A673 (cell line): ENCODE measurements around the gene SUN1. TPM values are rescaled to one million over a fixed set of nuclear protein-coding genes. Genes with fewer than 3 reads are reported as not detected.

Experiments used
- BruUV-seq: library from RNA; stranded (reverse); fragments of 400-500 nt; replicated peaks from 2 replicates; lab custom pipeline; 2021; lab: Mats Ljungman, UMichigan
- CTCF ChIA-PET: fragments of 300-600 bp; sonication (Branson Sonifier 250); formaldehyde crosslinking; loops from one replicate; lab custom pipeline; 2022; ENCODE audit warnings: antibody characterized with exemption; lab: Charles Lee
- POLR2A ChIA-PET: fragments of 300-600 bp; sonication (Branson Sonifier 250); formaldehyde crosslinking; loops from one replicate; lab custom pipeline; 2022; ENCODE audit warnings: antibody characterized with exemption; ENCODE audit not compliant: low non-redundant PET; lab: Charles Lee
- DNase-seq: peaks from one replicate; pipeline ENCODE4 v3.0.0-alpha.2; 2015; ENCODE audit warnings: low spot score
- H3K27ac ChIP-seq: fragments of 200-600 bp; sonication (generic); 2 replicates; pipeline ENCODE4 v1.5.1; 2016; ENCODE audit warnings: mixed run types, low read depth, mild to moderate bottlenecking, mixed read lengths, antibody characterized with exemption, low read length; ENCODE audit not compliant: poor library complexity, severe bottlenecking
- H3K27me3 ChIP-seq: fragments of 200-600 bp; sonication (generic); replicated peaks from 2 replicates; pipeline ENCODE4 v1.6.1; 2017; ENCODE audit warnings: mixed run types, low read depth, mild to moderate bottlenecking, mixed read lengths, antibody characterized with exemption, low read length; ENCODE audit not compliant: insufficient read depth, poor library complexity
- H3K36me3 ChIP-seq: fragments of 200-600 bp; sonication (generic); 2 replicates; pipeline ENCODE4 v1.6.1; 2016; ENCODE audit warnings: mixed run types, mild to moderate bottlenecking, mixed read lengths, antibody characterized with exemption, low read length; ENCODE audit not compliant: insufficient read depth, poor library complexity, severe bottlenecking
- H3K4me1 ChIP-seq: fragments of 200-600 bp; sonication (generic); 2 replicates; pipeline ENCODE4 v1.6.1; 2017; ENCODE audit warnings: mixed run types, mild to moderate bottlenecking, mixed read lengths, antibody characterized with exemption, low read length; ENCODE audit not compliant: insufficient read depth, poor library complexity, severe bottlenecking
- H3K4me3 ChIP-seq: fragments of 200-600 bp; sonication (generic); 2 replicates; pipeline ENCODE4 v1.5.1; 2016; ENCODE audit warnings: low read depth, mixed run types, mild to moderate bottlenecking, mixed read lengths, low read length; ENCODE audit not compliant: poor library complexity, severe bottlenecking
- H3K9me3 ChIP-seq: fragments of 200-600 bp; sonication (generic); 2 replicates; pipeline ENCODE4 v1.6.1; 2016; ENCODE audit warnings: mixed run types, low read depth, mild to moderate bottlenecking, mixed read lengths, antibody characterized with exemption, low read length; ENCODE audit not compliant: poor library complexity, severe bottlenecking
- EZH2 ChIP-seq: fragments of 200-600 bp; sonication (generic); IDR thresholded peaks from 2 replicates; pipeline ENCODE4 v1.6.1; 2017; ENCODE audit warnings: borderline replicate concordance, low read depth, mild to moderate bottlenecking, mixed read lengths, antibody characterized with exemption, low read length; ENCODE audit not compliant: poor library complexity, severe bottlenecking
- intact Hi-C: fragments of 100-400 bp; cut with micrococcal nuclease; formaldehyde crosslinking; loops from one replicate; pipeline ENCODE4 v1.10.0; 2022; ENCODE audit not compliant: unreplicated experiment
- total RNA-seq: library from RNA; stranded (reverse); gene quantifications from 2 replicates; pipeline ENCODE4 v1.2.3, GENCODE V29; 2021
- TF ChIP-seq, protein P1 (sequence below): fragments of 300-800, 200-600 bp; sonication (generic); conservative IDR thresholded peaks from 2 replicates; pipeline ENCODE4 v1.5.1; 2017; ENCODE audit warnings: low read depth, mild to moderate bottlenecking, antibody characterized with exemption, low read length, moderate library complexity, mixed read lengths

SUN1 gene
- total RNA-seq, 1 experiment from 2014 or later, result 189 TPM

DNA sequence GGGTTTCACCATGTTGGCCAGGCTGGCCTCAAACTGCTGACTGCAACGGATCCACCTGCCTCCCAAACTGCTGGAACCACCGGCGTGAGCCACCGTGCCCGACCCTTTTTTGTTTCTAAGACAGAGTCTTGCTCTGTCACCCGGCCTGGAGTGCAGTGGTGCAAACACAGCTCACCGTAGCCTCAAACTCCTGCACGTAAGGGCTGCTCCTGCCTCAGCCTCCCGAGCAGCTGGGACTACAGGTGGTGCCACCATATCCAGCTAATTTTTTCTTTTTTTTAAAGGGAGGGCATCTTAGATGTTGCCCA is 85.8 kb downstream of the SUN1 start:
- TF ChIP-seq EZH2, result no peak
- TF ChIP-seq, protein P1, sequence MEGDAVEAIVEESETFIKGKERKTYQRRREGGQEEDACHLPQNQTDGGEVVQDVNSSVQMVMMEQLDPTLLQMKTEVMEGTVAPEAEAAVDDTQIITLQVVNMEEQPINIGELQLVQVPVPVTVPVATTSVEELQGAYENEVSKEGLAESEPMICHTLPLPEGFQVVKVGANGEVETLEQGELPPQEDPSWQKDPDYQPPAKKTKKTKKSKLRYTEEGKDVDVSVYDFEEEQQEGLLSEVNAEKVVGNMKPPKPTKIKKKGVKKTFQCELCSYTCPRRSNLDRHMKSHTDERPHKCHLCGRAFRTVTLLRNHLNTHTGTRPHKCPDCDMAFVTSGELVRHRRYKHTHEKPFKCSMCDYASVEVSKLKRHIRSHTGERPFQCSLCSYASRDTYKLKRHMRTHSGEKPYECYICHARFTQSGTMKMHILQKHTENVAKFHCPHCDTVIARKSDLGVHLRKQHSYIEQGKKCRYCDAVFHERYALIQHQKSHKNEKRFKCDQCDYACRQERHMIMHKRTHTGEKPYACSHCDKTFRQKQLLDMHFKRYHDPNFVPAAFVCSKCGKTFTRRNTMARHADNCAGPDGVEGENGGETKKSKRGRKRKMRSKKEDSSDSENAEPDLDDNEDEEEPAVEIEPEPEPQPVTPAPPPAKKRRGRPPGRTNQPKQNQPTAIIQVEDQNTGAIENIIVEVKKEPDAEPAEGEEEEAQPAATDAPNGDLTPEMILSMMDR, result no peak
- Histone ChIP-seq H3K36me3 (no peaks in the 10 kb centered on the region), H3K4me1 (peaks cover 10% of the 10 kb centered on the region), H3K27ac (no peak overlapping the region), H3K4me3 (no peak overlapping the region), H3K9me3 (no peaks in the 10 kb centered on the region), H3K27me3 (no peaks in the 10 kb centered on the region)
- POLR2A ChIA-PET, result no interaction called here
- DNase-seq, result no peak
- intact Hi-C loops, result no loop called here
- CTCF ChIA-PET, result no interaction called here
- BruUV-seq, result no TSS peak

DNA sequence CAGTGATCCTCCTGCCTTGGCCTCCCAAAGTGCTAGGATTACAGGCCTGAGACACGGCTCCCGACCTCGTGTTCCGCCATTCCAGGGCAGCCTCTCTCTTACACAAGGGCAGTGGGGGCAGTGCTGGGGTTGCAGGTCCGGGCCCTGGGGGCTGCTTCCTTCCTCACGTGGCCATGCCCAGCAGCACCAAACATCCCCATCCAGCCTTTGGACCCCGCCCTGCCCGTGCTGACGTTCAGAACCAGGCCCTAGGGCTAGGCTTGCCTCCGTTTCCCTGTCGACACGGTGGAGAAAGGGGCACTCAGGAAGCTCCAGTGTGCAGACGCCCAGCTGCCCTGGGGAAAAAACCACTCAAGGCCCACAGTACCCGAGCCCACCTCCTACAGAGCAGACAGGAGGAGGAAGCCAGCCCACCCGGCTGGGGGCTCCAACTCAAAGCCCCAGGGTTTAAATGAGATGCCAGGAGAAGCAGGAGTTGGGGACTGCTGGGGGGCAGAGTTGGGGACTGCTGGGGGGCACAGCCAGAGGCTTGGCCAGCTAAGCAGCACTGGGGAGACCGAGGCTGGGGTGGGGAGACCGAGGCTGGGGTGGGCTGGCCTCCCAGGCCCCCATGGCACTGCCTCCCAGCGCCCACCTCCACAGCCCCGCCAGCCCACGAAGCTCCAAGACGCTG is 86.3 kb downstream of the SUN1 start:
- CTCF ChIA-PET, result no interaction called here

DNA sequence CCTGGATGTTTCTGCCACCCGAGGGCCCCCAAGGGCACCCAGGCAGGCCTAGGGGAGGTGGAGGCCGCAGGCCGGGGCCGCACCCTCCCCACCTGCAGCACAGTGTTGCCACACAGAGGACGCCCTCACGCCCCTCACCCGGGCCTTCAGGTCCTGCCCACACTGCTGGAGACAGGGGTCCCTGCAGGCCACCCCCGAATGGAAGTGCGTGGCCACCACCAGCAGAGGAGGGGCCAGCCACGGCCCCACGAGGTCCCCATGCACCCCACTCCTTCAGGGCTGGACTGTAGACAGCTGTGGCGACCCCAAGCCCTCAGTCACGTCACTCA is 86.8 kb downstream of the SUN1 start:
- Histone ChIP-seq H3K27me3 (no peaks in the 10 kb centered on the region), H3K4me3 (no peak overlapping the region), H3K36me3 (no peaks in the 10 kb centered on the region), H3K4me1 (peaks cover 16% of the 10 kb centered on the region), H3K9me3 (no peaks in the 10 kb centered on the region), H3K27ac (no peak overlapping the region)
- CTCF ChIA-PET, result no interaction called here
- POLR2A ChIA-PET, result no interaction called here
- intact Hi-C loops, result no loop called here
- no TSS peak for BruUV-seq
- TF ChIP-seq, protein P1, result no peak
- no peak for TF ChIP-seq EZH2
- DNase-seq, result no peak

More for the DNA sequence above, 86.3 kb downstream of the SUN1 start:
- no peak for DNase-seq
- POLR2A ChIA-PET, result no interaction called here
- no TSS peak for BruUV-seq
- Histone ChIP-seq H3K27ac (no peak overlapping the region), H3K4me3 (no peak overlapping the region), H3K27me3 (no peaks in the 10 kb centered on the region), H3K9me3 (no peaks in the 10 kb centered on the region), H3K36me3 (no peaks in the 10 kb centered on the region), H3K4me1 (peaks cover 15% of the 10 kb centered on the region)
- TF ChIP-seq EZH2, result no peak
- TF ChIP-seq, protein P1, result no peak
- intact Hi-C loops, result no loop called here
